ENCODE results near the gene FAM20C. TPM values are rescaled to one million over a fixed set of nuclear protein-coding genes. Genes with fewer than 3 reads are reported as not detected.

Gene FAM20C
- total and polyA plus RNA-seq, 2 of the 8 experiments (the other 6 are each of a cell fraction or from before 2014, with no cell fraction given): 9.5 to 34.8 TPM

- Histone ChIP-seq H4K5ac (ENCODE audit: insufficient read length, low read depth, low read length) (no peak overlapping the region), H3K36me3 (ENCODE audit: control insufficient read depth in 2 of 4, insufficient read depth in 4 of 4, low read length in 3 of 4) (no peaks in the 10 kb centered on the region), H4K91ac (replicated peaks; ENCODE audit: insufficient read length, low read length) (no peak overlapping the region), H2AK5ac (ENCODE audit: low read depth, low read length) (no peak overlapping the region), H3K79me2 (ENCODE audit: control insufficient read depth in 1 of 2, insufficient read depth in 2 of 2, low read length in 2 of 2) (no peaks in the 10 kb centered on the region), H2BK120ac (replicated peaks; ENCODE audit: low read depth, low read length) (no peak overlapping the region), H3K56ac (replicated peaks; ENCODE audit: insufficient read length, low read depth, low read length) (no peak overlapping the region), H3K23me2 (ENCODE audit: low read depth, low read length) (no peaks in the 10 kb centered on the region), H2BK20ac (ENCODE audit: low read length) (no peak overlapping the region), H3K23ac (ENCODE audit: insufficient read length) (no peak overlapping the region), H3K4me3 (ENCODE audit: extremely low read depth in 1 of 4, insufficient read depth in 2 of 4, low read depth in 3 of 4, low read length in 4 of 4) (no peak overlapping the region), H4K8ac (ENCODE audit: extremely low read depth, insufficient read depth, low read length) (no peak overlapping the region), H3K79me1 (ENCODE audit: low read depth, low read length) (no peaks in the 10 kb centered on the region), H4K20me1 (replicated peaks in 1 of 2; ENCODE audit: control insufficient read depth in 1 of 2, insufficient read depth in 2 of 2, low read length in 2 of 2) (no peaks in the 10 kb centered on the region), H2BK5ac (ENCODE audit: low read depth, low read length) (no peak overlapping the region), H3K18ac (ENCODE audit: extremely low read depth, low read length) (no peak overlapping the region), H3K4ac (replicated peaks; ENCODE audit: insufficient read length, low read depth, low read length) (no peak overlapping the region), H2BK12ac (ENCODE audit: low read depth, low read length) (no peak overlapping the region), H3K27me3 (replicated peaks in 1 of 4; ENCODE audit: control insufficient read depth in 3 of 4, extremely low read depth in 1 of 4, insufficient read depth in 3 of 4, low read length in 3 of 4) (no peaks in the 10 kb centered on the region), H3K9ac (replicated peaks in 1 of 4; ENCODE audit: extremely low read depth in 1 of 4, low read depth in 3 of 4, low read length in 3 of 4) (no peak overlapping the region), H2BK15ac (ENCODE audit: low read length) (no peak overlapping the region), H3K14ac (ENCODE audit: insufficient read length) (no peak overlapping the region), H3K4me2 (ENCODE audit: insufficient read depth in 1 of 2, low read depth in 2 of 2, low read length in 2 of 2) (no peak overlapping the region), H3K9me3 (ENCODE audit: insufficient read depth in 2 of 2, low read depth in 1 of 2, low read length in 1 of 2) (peaks cover 50 to 59% of the 10 kb centered on the region in 2 experiments), H3K27ac (ENCODE audit: low read depth, low read length) (no peak overlapping the region), H2AFZ (ENCODE audit: low read length) (no peak overlapping the region), H3K4me1 (replicated peaks in 1 of 4; ENCODE audit: control insufficient read depth in 3 of 4, insufficient read depth in 4 of 4, low read length in 3 of 4) (no peaks in the 10 kb centered on the region)
- POLR2A ChIA-PET (ENCODE audit: partially characterized antibody): no interaction called here
- 86% methylated on average over 7 of the region's 7 CpGs; no CpG with 5 or more reads in 1 of the 2 experiments for WGBS, 2 experiments (ENCODE audit: extremely low coverage in 1 of 2, insufficient coverage in 1 of 2, insufficient read length in 1 of 2, insufficient replicate concordance in 2 of 2, low coverage in 1 of 2, low lambda C conversion rate in 2 of 2, missing lambda C conversion rate in 1 of 2)
- DNase-seq (ENCODE audit: low read depth in 1 of 2, low spot score in 2 of 2) (no peak), FAIRE-seq (no peak)
- CTCF ChIA-PET (ENCODE audit: partially characterized antibody): interaction anchor here (0.6 to 1.3 kb wide), 2 partner anchors 11 to 569 kb away, joined by 3 to 4 read pairs; no protein-coding TSS in a partner anchor
- no peak for TF ChIP-seq POU5F1 (IDR thresholded peaks at IDR 0.05; ENCODE audit: low read depth, low read length)
- no peak for TF ChIP-seq CTBP2 (IDR thresholded peaks at IDR 0.05; ENCODE audit: borderline replicate concordance, insufficient read depth, insufficient read length, low read length)
- TF ChIP-seq ZNF274 (IDR thresholded peaks at IDR 0.05; ENCODE audit: borderline replicate concordance, extremely low read depth, low read length): no peak
- TF ChIP-seq, protein P1, sequence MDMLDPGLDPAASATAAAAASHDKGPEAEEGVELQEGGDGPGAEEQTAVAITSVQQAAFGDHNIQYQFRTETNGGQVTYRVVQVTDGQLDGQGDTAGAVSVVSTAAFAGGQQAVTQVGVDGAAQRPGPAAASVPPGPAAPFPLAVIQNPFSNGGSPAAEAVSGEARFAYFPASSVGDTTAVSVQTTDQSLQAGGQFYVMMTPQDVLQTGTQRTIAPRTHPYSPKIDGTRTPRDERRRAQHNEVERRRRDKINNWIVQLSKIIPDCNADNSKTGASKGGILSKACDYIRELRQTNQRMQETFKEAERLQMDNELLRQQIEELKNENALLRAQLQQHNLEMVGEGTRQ (IDR thresholded peaks at IDR 0.05; ENCODE audit: low read length): no peak
- TF ChIP-seq POLR2A (IDR thresholded peaks at IDR 0.05; ENCODE audit: control extremely low read depth in 1 of 2, low read depth in 2 of 2, low read length in 2 of 2): no peak
- TF ChIP-seq CBX5 (IDR thresholded peaks at IDR 0.05; ENCODE audit: low read depth, low read length): no peak
- TF ChIP-seq KDM4A (IDR thresholded peaks at IDR 0.05; ENCODE audit: low read depth, low read length, severe bottlenecking): no peak
- TF ChIP-seq, protein P2, sequence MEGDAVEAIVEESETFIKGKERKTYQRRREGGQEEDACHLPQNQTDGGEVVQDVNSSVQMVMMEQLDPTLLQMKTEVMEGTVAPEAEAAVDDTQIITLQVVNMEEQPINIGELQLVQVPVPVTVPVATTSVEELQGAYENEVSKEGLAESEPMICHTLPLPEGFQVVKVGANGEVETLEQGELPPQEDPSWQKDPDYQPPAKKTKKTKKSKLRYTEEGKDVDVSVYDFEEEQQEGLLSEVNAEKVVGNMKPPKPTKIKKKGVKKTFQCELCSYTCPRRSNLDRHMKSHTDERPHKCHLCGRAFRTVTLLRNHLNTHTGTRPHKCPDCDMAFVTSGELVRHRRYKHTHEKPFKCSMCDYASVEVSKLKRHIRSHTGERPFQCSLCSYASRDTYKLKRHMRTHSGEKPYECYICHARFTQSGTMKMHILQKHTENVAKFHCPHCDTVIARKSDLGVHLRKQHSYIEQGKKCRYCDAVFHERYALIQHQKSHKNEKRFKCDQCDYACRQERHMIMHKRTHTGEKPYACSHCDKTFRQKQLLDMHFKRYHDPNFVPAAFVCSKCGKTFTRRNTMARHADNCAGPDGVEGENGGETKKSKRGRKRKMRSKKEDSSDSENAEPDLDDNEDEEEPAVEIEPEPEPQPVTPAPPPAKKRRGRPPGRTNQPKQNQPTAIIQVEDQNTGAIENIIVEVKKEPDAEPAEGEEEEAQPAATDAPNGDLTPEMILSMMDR (IDR thresholded peaks at IDR 0.05; ENCODE audit: control extremely low read depth in 1 of 3, insufficient read depth in 1 of 3, low read depth in 1 of 3, low read length in 3 of 3): no peak
- no peak for TF ChIP-seq SAP30 (IDR thresholded peaks at IDR 0.05; ENCODE audit: insufficient read depth, insufficient replicate concordance, low read length)
- no peak for TF ChIP-seq HDAC2 (IDR thresholded peaks at IDR 0.05; ENCODE audit: borderline replicate concordance in 1 of 2, low read depth in 2 of 2, low read length in 2 of 2)
Measured at GRCh38 chr7:273327-273726, 81.0 kb downstream of the FAM20C start.
